ENCODE results near the gene NXPH2. TPM values are rescaled to one million over a fixed set of nuclear protein-coding genes. Genes with fewer than 3 reads are reported as not detected.
"Not testable (repeated sequence)": the region's sequence is repeated elsewhere in the genome, so short reads cannot be mapped to it uniquely, and the experiment has no call there.

The NXPH2 gene
- polyA plus RNA-seq, 1 experiment = not detected

DNA sequence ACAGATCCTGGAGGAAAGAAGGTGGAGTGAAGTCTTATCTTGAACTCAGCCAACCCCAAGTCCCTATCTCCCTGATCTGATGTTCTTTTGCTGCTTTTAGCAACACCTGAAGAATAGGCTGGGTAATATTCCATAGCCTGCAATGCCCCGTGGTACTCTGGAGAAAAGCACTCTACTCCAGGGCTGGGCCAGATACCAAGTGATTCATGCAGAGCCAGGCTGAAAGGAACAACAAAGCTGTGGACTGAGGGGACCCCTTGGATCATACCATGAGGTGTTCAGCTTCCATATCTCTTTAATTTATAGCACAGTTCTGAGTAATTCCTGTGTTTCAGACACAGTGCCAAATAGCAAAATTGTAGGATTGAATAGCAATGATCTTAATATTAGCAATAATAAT lies 130.6 kb downstream of the NXPH2 start:
- Histone ChIP-seq H3K4me3 (ENCODE audit: low read depth, low read length) (no peak overlapping the region), H3K27me3 (ENCODE audit: control insufficient read depth, insufficient read depth, low read length) (no peaks in the 10 kb centered on the region), H3K36me3 (ENCODE audit: control insufficient read depth, insufficient read depth, low read length) (no peaks in the 10 kb centered on the region)
- DNase-seq (ENCODE audit: low read depth) = no peak
- no peak for TF ChIP-seq CTCF (IDR thresholded peaks at IDR 0.05; ENCODE audit: insufficient read depth, low read depth, low read length)
- POLR2A ChIA-PET = no interaction called here
- CTCF ChIA-PET = interaction anchor here (0.6 kb wide), 1 partner anchor 20 kb away, joined by 3 read pairs; no protein-coding TSS in a partner anchor

- CTCF ChIA-PET = no interaction called here
Measured at GRCh38 chr2:138648606-138649005, 131.6 kb downstream of the NXPH2 start.

DNA sequence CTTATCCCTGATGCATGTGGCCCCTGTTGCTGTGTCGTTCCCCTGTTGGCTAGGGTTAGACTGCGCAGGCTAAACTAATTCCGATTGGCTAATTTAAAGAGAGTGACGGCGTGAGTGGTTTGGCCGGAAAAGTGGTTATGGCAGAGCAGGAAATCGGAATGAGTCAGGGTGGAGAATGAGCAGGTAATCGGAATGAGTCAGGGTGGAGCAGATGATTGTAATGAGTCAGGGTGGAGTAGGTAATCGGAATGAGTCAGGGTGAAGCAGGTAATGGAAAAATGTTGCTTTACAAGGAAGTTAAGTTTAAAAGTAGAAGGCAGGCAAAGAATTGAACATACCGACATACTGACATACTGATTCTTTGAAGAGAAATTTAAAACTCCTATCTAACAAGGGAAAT lies 135.4 kb downstream of the NXPH2 start:
- CTCF ChIA-PET; POLR2A ChIA-PET; H3K36me3 ChIP-seq (ENCODE audit: control insufficient read depth, insufficient read depth, low read length); H3K27me3 ChIP-seq (ENCODE audit: control insufficient read depth, insufficient read depth, low read length); DNase-seq (ENCODE audit: low read depth); H3K4me3 ChIP-seq (ENCODE audit: low read depth, low read length): not testable (repeated sequence)

More at GRCh38 chr2:138648606-138649005, 131.6 kb downstream of the NXPH2 start:
- no peak for TF ChIP-seq CTCF (IDR thresholded peaks at IDR 0.05; ENCODE audit: insufficient read depth, low read depth, low read length)
- H3K4me3 ChIP-seq (ENCODE audit: low read depth, low read length) = no peak overlapping the region
- no peaks in the 10 kb centered on the region for H3K27me3 ChIP-seq (ENCODE audit: control insufficient read depth, insufficient read depth, low read length)
- DNase-seq (ENCODE audit: low read depth) = no peak
- POLR2A ChIA-PET = no interaction called here
- no peaks in the 10 kb centered on the region for H3K36me3 ChIP-seq (ENCODE audit: control insufficient read depth, insufficient read depth, low read length)

DNA sequence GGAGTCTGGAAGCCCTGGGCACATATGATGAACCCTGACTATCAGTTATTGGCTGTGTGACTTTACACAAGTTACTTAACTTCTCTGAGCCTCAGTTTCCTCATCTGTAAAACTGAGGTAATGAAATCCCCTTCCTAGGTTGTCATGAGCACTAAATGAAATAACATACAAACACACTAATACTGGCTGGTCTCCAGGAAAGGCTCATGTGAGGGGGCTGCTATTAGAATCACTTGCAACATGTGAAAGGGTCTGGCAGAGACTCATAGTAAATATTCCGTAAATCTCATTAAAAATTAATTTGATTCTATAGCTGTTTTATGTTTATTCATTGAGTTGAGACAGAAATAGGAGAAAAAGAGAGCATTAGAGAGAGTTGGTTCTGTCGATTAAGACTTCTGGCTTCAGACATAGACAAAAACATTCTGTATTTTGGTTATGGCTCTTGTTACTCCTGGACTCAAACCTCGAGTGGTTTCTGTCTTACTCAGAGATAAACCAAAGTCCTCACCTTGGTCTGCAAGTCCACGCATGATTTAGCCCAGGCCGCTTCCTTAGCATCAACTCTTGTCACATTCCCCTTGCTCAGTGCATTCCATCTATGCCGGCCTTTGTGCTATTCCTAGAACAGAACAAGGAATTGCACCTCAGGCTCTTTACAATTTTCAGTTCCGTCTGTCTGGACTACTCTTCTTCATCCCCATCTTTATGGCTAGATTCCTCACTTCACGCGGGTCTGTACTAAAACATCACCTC lies 139.1 kb downstream of the NXPH2 start:
- DNase-seq (ENCODE audit: low read depth) = no peak
- ChIA-PET POLR2A (no interaction called here), CTCF (interaction anchor here (1.1 kb wide), 1 partner anchor 8 kb away, joined by 3 read pairs; no protein-coding TSS in a partner anchor)
- no peak overlapping the region for H3K4me3 ChIP-seq (ENCODE audit: low read depth, low read length)
- no peak for TF ChIP-seq CTCF (IDR thresholded peaks at IDR 0.05; ENCODE audit: insufficient read depth, low read depth, low read length)
- H3K36me3 ChIP-seq (ENCODE audit: control insufficient read depth, insufficient read depth, low read length) = no peaks in the 10 kb centered on the region
- H3K27me3 ChIP-seq (ENCODE audit: control insufficient read depth, insufficient read depth, low read length) = no peaks in the 10 kb centered on the region

GRCh38 chr2:138637686-138638085 lies 142.5 kb downstream of the NXPH2 start:
- ChIA-PET CTCF (no interaction called here), POLR2A (no interaction called here)
- no peak for DNase-seq (ENCODE audit: low read depth)
- Histone ChIP-seq H3K36me3 (ENCODE audit: control insufficient read depth, insufficient read depth, low read length) (no peaks in the 10 kb centered on the region), H3K27me3 (ENCODE audit: control insufficient read depth, insufficient read depth, low read length) (no peaks in the 10 kb centered on the region), H3K4me3 (ENCODE audit: low read depth, low read length) (no peak overlapping the region)
- TF ChIP-seq CTCF (IDR thresholded peaks at IDR 0.05; ENCODE audit: insufficient read depth, low read depth, low read length) = no peak

DNA sequence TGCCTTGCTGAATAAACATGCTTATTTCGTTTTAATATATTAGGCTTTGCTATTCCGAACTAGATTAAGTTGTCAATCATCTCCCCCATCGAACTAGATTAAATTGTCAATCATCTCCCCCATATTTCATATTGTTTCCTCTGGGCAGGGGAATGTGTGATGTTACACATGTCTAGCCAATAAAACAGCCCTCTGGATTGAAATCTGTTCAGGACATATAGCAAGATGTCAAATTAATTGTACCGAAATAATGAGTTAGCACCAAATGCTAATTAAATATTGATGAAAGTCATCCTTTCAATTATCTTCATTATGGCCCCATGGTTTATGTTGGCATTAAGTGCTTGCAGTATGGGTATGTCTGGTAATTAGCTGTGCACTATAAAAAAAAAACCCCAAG lies 143.1 kb downstream of the NXPH2 start:
- ChIA-PET CTCF (no interaction called here), POLR2A (no interaction called here)
- Histone ChIP-seq H3K27me3 (ENCODE audit: control insufficient read depth, insufficient read depth, low read length) (no peaks in the 10 kb centered on the region), H3K36me3 (ENCODE audit: control insufficient read depth, insufficient read depth, low read length) (no peaks in the 10 kb centered on the region), H3K4me3 (ENCODE audit: low read depth, low read length) (no peak overlapping the region)
- no peak for TF ChIP-seq CTCF (IDR thresholded peaks at IDR 0.05; ENCODE audit: insufficient read depth, low read depth, low read length)
- no peak for DNase-seq (ENCODE audit: low read depth)

Measured in BJ (cell line).